HG03378 (cell line): ENCODE data around the gene CUX1.
"Not testable (repeated sequence)": the region's sequence is repeated elsewhere in the genome, so short reads cannot be mapped to it uniquely, and the experiment has no call there.

Experiments used
- ATAC-seq: cut with Tn5 transposase; IDR thresholded peaks from one replicate; pipeline ENCODE4 v1.9.1; 2021; ENCODE audit warnings: mild to moderate bottlenecking, moderate library complexity; ENCODE audit not compliant: unreplicated experiment

CUX1 gene

GRCh38 chr7:101792682-101793071 is 24.7 kb upstream of the CUX1 start:
- ATAC-seq, result not testable (repeated sequence)

GRCh38 chr7:101795461-101795860 is 22.0 kb upstream of the CUX1 start:
- no peak for ATAC-seq

DNA sequence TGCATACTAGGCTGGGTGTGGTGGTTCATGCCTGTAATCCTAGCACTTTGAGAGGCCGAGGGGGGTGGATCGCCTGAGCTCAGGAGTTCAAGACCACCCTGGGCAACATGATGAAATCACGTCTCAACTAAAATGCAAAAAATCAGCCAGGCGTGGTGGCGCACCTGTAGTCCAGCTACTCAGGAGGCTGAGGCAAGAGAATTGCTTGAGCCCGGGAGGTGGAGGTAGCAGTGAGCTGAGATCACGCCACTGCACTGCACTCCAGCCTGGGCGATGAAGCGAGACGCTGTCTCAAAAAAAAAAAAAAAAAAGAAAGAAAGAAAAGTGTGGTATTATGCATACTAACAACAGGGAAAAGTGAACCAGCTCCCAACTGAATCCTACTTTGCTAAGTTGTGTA is 19.3 kb upstream of the CUX1 start:
- ATAC-seq, result not testable (repeated sequence)

- no peak for ATAC-seq
Observed at GRCh38 chr7:101803203-101804087, 14.0 kb upstream of the CUX1 start.

GRCh38 chr7:101804088-101804963 is 13.1 kb upstream of the CUX1 start:
- ATAC-seq, result no peak

GRCh38 chr7:101804967-101805366 is 12.5 kb upstream of the CUX1 start:
- no peak for ATAC-seq

DNA sequence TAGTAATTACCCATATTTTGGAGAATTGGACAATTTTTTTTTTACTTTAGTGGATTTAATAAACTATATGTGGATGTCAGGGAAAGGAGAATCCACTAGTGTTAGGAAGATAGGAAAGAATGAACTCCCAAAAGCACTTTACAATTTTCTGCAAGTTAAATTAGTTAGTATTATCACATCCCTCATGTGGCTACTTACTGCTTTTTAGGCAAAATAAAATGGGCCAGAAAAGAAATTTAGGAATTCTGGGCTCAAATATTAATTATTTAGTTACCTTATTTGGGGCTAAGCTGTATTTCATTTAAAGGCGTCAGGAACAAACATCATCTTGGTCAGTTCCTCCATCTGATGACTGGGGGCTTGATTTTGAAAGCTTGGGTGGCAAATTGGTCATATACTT is 4.8 kb upstream of the CUX1 start:
- no peak for ATAC-seq

GRCh38 chr7:101813402-101814019 is 3.9 kb upstream of the CUX1 start:
- ATAC-seq, result no peak

GRCh38 chr7:101814081-101814990 is 3.1 kb upstream of the CUX1 start:
- ATAC-seq, result no peak

- no peak for ATAC-seq
Observed at GRCh38 chr7:101814991-101815825, 2.2 kb upstream of the CUX1 start.

DNA sequence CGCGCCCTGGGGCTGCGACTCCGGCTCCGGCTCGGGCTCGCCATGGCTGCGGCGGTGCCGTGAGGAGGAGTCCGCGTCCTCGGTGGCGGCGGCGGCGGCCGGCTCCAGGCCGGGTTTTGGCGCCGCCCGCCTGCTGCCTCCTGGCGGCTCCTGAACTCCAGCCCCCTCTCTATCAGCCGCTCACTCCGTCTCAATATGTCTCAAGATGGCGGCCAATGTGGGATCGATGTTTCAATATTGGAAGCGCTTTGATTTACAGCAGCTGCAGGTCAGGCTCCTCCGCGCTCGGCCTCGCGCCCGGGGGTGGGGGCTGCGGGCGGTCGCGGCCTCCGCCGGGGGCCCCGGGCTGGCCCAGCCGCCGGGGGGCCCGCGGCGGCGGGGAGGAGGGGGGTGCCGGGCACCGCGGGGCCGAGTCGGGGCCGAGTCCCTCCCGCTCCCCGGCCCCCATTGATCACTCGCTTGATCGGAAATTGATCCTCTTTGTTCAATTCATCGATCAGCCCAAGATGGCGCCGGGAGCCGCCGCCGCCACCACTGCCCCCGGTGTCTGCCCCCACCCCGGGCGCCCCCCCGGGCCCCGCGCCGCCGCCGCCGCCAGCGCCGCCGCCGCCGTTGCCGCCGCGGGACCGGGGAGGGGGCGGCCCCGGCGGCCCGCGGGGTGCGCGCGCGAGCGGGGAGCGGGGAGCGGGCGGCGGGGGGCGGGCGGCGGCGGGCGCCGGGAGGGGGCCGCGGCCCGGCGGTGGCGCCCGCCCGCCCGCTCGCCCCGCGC is 1.4 kb upstream of the CUX1 start:
- no peak for ATAC-seq

- ATAC-seq, result no peak
Observed at GRCh38 chr7:101816595-101817470, 593 bp upstream of the CUX1 start.

DNA sequence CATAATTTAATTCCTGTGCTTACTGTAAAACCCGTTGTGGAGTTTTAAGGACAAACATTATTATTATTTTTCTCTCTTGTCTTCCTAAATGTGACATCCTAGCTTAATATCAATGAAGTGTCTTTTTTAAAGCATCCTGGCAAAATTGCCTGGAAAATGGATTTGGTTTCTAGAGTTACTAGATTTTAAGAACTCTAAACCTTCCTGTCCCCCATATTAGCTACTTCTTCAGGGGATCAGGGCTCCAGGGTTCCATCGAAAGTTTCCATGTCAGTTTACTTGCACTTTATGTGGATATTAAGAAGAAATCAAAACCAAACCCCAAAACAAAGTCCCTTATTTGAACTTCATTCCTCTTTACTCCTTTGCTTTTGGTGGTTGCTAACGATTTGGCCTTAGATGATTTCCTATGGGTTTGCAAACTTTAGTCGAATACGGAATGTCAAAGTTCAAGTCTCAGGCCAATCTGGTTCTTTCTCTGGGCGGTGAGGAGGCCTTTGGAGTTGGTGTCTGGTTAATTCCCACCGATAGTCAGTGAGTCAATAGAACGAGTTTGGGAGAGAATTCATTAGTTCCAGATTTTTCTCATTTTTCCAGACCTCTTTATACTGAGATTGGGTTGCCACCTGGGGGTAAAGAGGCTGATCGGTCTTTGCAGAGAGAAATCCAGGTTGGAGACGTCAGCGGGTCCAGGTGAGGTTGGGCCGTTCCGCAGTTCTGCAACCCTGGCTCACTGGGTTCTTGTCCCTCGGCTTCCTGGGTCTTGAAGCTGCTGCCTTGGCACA is 1.1 kb downstream of the CUX1 start:
- no peak for ATAC-seq

GRCh38 chr7:101819183-101819582 is 1.8 kb downstream of the CUX1 start:
- ATAC-seq, result no peak

GRCh38 chr7:101819913-101820522 is 2.6 kb downstream of the CUX1 start:
- no peak for ATAC-seq

DNA sequence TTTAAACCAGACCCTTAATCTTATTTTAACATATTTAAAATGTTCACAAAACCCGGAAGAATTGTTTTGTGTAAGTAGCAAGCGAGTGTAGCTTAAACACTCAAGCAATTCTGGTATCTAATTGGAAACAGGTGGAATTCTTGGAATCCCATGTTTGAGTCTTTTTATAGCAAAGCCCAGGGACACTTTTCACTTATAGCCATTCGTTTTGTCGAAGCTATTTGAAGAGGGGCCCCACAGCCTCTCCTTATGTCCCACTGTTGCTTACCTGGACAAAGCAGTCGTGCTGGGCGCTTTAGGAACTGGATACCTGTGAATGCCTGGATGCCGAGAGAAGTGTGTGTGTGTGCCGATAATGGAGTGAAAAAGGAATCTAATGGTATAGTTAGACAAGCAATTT is 3.3 kb downstream of the CUX1 start:
- no peak for ATAC-seq

GRCh38 chr7:101822632-101823031 is 5.2 kb downstream of the CUX1 start:
- ATAC-seq, result not testable (repeated sequence)
